OCI-LY3 (cell line): ENCODE measurements around the gene TRMT1.

Experiments used
- H2AFZ ChIP-seq: fragments of 200-600, 300-600 bp; shearing (Covaris generic); 2 replicates; pipeline ENCODE4 v1.6.0; 2014; ENCODE audit warnings: antibody characterized with exemption, low read depth, low read length
- H3K27ac ChIP-seq: fragments of 200-600, 300-600 bp; sonication (generic); 2 replicates; pipeline ENCODE4 v1.5.1; 2014; ENCODE audit warnings: mild to moderate bottlenecking, low read length, moderate library complexity, mixed read lengths
- H3K27me3 ChIP-seq: fragments of 200-600, 300-600 bp; sonication (generic); 2 replicates; pipeline ENCODE4 v1.6.1; 2014; ENCODE audit warnings: low read depth, low read length, mixed read lengths
- H3K36me3 ChIP-seq: fragments of 200-600, 300-600 bp; sonication (generic); replicated peaks from 2 replicates; pipeline ENCODE3; 2014; ENCODE audit warnings: low read depth, low read length, mixed read lengths
- H3K4me1 ChIP-seq: fragments of 300-600, 200-600 bp; sonication (generic); 2 replicates; pipeline ENCODE4 v1.6.1; 2014; ENCODE audit warnings: low read length, mixed read lengths
- H3K4me2 ChIP-seq: fragments of 200-600, 300-600 bp; sonication (generic); 2 replicates; pipeline ENCODE4 v1.6.1; 2014; ENCODE audit warnings: low read length, mixed read lengths
- H3K4me3 ChIP-seq: fragments of 300-600, 200-600 bp; sonication (generic); 2 replicates; pipeline ENCODE4 v1.5.1; 2014; ENCODE audit warnings: antibody characterized with exemption, mild to moderate bottlenecking, low read length, moderate library complexity
- H3K79me2 ChIP-seq: fragments of 300-600, 200-600 bp; shearing (Covaris generic); 2 replicates; pipeline ENCODE4 v1.6.1; 2014; ENCODE audit warnings: mild to moderate bottlenecking, low read length, mixed read lengths
- H3K9ac ChIP-seq: fragments of 300-600, 200-600 bp; shearing (Covaris generic); 2 replicates; pipeline ENCODE4 v1.6.0; 2014; ENCODE audit warnings: mild to moderate bottlenecking, low read length, moderate library complexity
- H3K9me3 ChIP-seq: fragments of 200-600, 300-600 bp; shearing (Covaris generic); 2 replicates; pipeline ENCODE4 v1.6.1; 2014; ENCODE audit warnings: low read length, mixed read lengths; ENCODE audit not compliant: insufficient read depth
- H4K20me1 ChIP-seq: fragments of 200-600, 300-600 bp; sonication (generic); 2 replicates; pipeline ENCODE4 v1.6.1; 2016; ENCODE audit warnings: low read length, mixed read lengths; ENCODE audit not compliant: insufficient read depth
- CTCF ChIP-seq: fragments of 200-600, 300-600 bp; sonication (generic); IDR thresholded peaks from 2 replicates; pipeline ENCODE4 v1.5.1; 2014; ENCODE audit warnings: antibody characterized with exemption, low read length, low read depth
- EZH2phosphoT487 ChIP-seq: fragments of 200-600 bp; shearing (Covaris generic); IDR thresholded peaks from 2 replicates; pipeline ENCODE4 v1.6.1; 2018; ENCODE audit warnings: antibody characterized with exemption, mixed run types, low read depth

TRMT1 gene

GRCh38 chr19:13153569-13154240 is 37.2 kb upstream of the TRMT1 start:
- peaks cover 28% of the 10 kb centered on the region for H3K79me2 ChIP-seq

GRCh38 chr19:13152974-13153568 is 36.5 kb upstream of the TRMT1 start:
- H3K27me3 ChIP-seq, result no peaks in the 10 kb centered on the region
- H3K4me2 ChIP-seq, result peak overlapping the region; percentile 94
- H3K4me1 ChIP-seq, result peaks cover 53% of the 10 kb centered on the region
- peak overlapping the region; percentile 89 for H3K4me3 ChIP-seq
- peaks cover 28% of the 10 kb centered on the region for H3K79me2 ChIP-seq
- H3K27ac ChIP-seq, result peak overlapping the region; percentile 65; the same call in 1 of the 2 replicates
- no peaks in the 10 kb centered on the region for H4K20me1 ChIP-seq
- no peak overlapping the region for H2AFZ ChIP-seq
- peaks cover 14% of the 10 kb centered on the region for H3K36me3 ChIP-seq
- no peak for TF ChIP-seq EZH2phosphoT487
- TF ChIP-seq CTCF, result no peak
- H3K9me3 ChIP-seq, result no peaks in the 10 kb centered on the region
- H3K9ac ChIP-seq, result peak overlapping the region; percentile 85

More at GRCh38 chr19:13153569-13154240, 37.2 kb upstream of the TRMT1 start:
- Histone ChIP-seq H3K9ac (no peak overlapping the region), H3K27ac (no peak overlapping the region), H3K27me3 (no peaks in the 10 kb centered on the region), H4K20me1 (no peaks in the 10 kb centered on the region), H2AFZ (no peak overlapping the region), H3K9me3 (no peaks in the 10 kb centered on the region), H3K4me1 (peaks cover 53% of the 10 kb centered on the region), H3K4me3 (peak overlapping the region; percentile 76), H3K4me2 (peak overlapping the region; percentile 81), H3K36me3 (peaks cover 14% of the 10 kb centered on the region)
- TF ChIP-seq CTCF, result no peak
- no peak for TF ChIP-seq EZH2phosphoT487

GRCh38 chr19:13152356-13152973 is 35.9 kb upstream of the TRMT1 start:
- peaks cover 14% of the 10 kb centered on the region for H3K36me3 ChIP-seq
- peaks cover 53% of the 10 kb centered on the region for H3K4me1 ChIP-seq
- H4K20me1 ChIP-seq, result no peaks in the 10 kb centered on the region
- H2AFZ ChIP-seq, result peak overlapping the region; percentile 1; the same call in 1 of the 2 replicates
- H3K4me3 ChIP-seq, result peak overlapping the region; percentile 89
- H3K9ac ChIP-seq, result peak overlapping the region; percentile 85
- no peak for TF ChIP-seq EZH2phosphoT487
- no peak for TF ChIP-seq CTCF
- no peaks in the 10 kb centered on the region for H3K27me3 ChIP-seq
- peak overlapping the region; percentile 94 for H3K4me2 ChIP-seq
- H3K79me2 ChIP-seq, result peaks cover 28% of the 10 kb centered on the region
- no peaks in the 10 kb centered on the region for H3K9me3 ChIP-seq
- H3K27ac ChIP-seq, result peak overlapping the region; percentile 65
